H1 (cell line): ENCODE data around the gene EFHC1. TPM values are rescaled to one million over a fixed set of nuclear protein-coding genes. Genes with fewer than 3 reads are reported as not detected.

Source experiments
- CTCF ChIA-PET: fragments of 300-600 bp; sonication (Branson Sonifier 250); formaldehyde crosslinking; loops from one replicate; lab custom pipeline; 2021; ENCODE audit not compliant: partially characterized antibody; lab: Charles Lee
- POLR2A ChIA-PET: fragments of 300-600 bp; sonication (Branson Sonifier 250); formaldehyde crosslinking; loops from one replicate; lab custom pipeline; 2021; ENCODE audit warnings: inconsistent platforms; ENCODE audit not compliant: partially characterized antibody; lab: Charles Lee
- DNase-seq, 2 experiments: peaks; one replicate each; pipeline versions ENCODE4 v3.0.0 to v3.0.0-alpha.2; 2010 to 2022; ENCODE audit warnings: low spot score in 2 of 2, low read depth in 1 of 2, mixed read lengths in 1 of 2
- FAIRE-seq: peaks from 2 replicates; lab custom pipeline; 2011; peaks lifted over from hg19 to GRCh38; lab: Jason Lieb, UNC
- H2AFZ ChIP-seq: 2 replicates; pipeline ENCODE4 v1.8.1; 2012; ENCODE audit warnings: low read length, inconsistent platforms
- H2AK5ac ChIP-seq: 2 replicates; pipeline ENCODE4 v1.6.1; 2013; ENCODE audit warnings: low read depth, low read length
- H2BK120ac ChIP-seq: replicated peaks from 2 replicates; pipeline ENCODE3; 2013; ENCODE audit warnings: low read depth, low read length, inconsistent platforms
- H2BK12ac ChIP-seq: 2 replicates; pipeline ENCODE4 v1.6.1; 2013; ENCODE audit warnings: low read depth, low read length
- H2BK15ac ChIP-seq: 2 replicates; pipeline ENCODE4 v1.6.1; 2013; ENCODE audit warnings: low read length
- H2BK20ac ChIP-seq: 2 replicates; pipeline ENCODE4 v1.6.1; 2013; ENCODE audit warnings: low read length
- H2BK5ac ChIP-seq: 2 replicates; pipeline ENCODE4 v1.6.1; 2013; ENCODE audit warnings: low read depth, low read length
- H3K14ac ChIP-seq: 2 replicates; pipeline ENCODE4 v1.6.1; 2013; ENCODE audit warnings: inconsistent platforms; ENCODE audit not compliant: insufficient read length
- H3K18ac ChIP-seq: 2 replicates; pipeline ENCODE4 v1.6.1; 2013; ENCODE audit warnings: low read length; ENCODE audit errors: extremely low read depth
- H3K23ac ChIP-seq: 2 replicates; pipeline ENCODE4 v1.6.1; 2013; ENCODE audit warnings: inconsistent platforms; ENCODE audit not compliant: insufficient read length
- H3K23me2 ChIP-seq: 2 replicates; pipeline ENCODE4 v1.6.1; 2013; ENCODE audit warnings: low read depth, low read length
- H3K27ac ChIP-seq: 2 replicates; pipeline ENCODE4 v1.6.1; 2011; ENCODE audit warnings: low read depth, low read length, inconsistent platforms
- H3K27me3 ChIP-seq, 4 experiments: replicated peaks in 1 of 4; 1 replicate in 1 of 4; 2 replicates in 3 of 4; pipeline versions ENCODE4 v1.6.1 to v1.8.1; 2011 to 2013; ENCODE audit warnings: low read length in 3 of 4, mild to moderate bottlenecking in 3 of 4, inconsistent platforms in 2 of 4, mixed read lengths in 2 of 4, moderate library complexity in 1 of 4; ENCODE audit not compliant: control insufficient read depth in 3 of 4, insufficient read depth in 3 of 4; ENCODE audit errors: extremely low read depth in 1 of 4
- H3K36me3 ChIP-seq, 4 experiments: 2 replicates each; pipeline versions ENCODE4 v1.6.1 to v1.8.1; 2011 to 2013; ENCODE audit warnings: mild to moderate bottlenecking in 4 of 4, low read length in 3 of 4, moderate library complexity in 2 of 4, control low read depth in 1 of 4, inconsistent platforms in 1 of 4; ENCODE audit not compliant: insufficient read depth in 4 of 4, control insufficient read depth in 2 of 4
- H3K4ac ChIP-seq: replicated peaks from 2 replicates; pipeline ENCODE3; 2013; ENCODE audit warnings: low read length, low read depth, mixed read lengths, inconsistent platforms; ENCODE audit not compliant: insufficient read length
- H3K4me1 ChIP-seq, 4 experiments: replicated peaks in 1 of 4; 1 replicate in 1 of 4; 2 replicates in 3 of 4; pipeline versions ENCODE4 v1.6.1 to v1.8.1; 2011 to 2013; ENCODE audit warnings: low read length in 3 of 4, inconsistent platforms in 2 of 4, mixed read lengths in 1 of 4; ENCODE audit not compliant: insufficient read depth in 4 of 4, control insufficient read depth in 3 of 4
- H3K4me2 ChIP-seq, 2 experiments: 2 replicates each; pipeline versions ENCODE4 v1.6.1 to v1.8.1; 2011 to 2013; ENCODE audit warnings: low read depth in 2 of 2, low read length in 2 of 2, control low read depth in 1 of 2, inconsistent platforms in 1 of 2, mild to moderate bottlenecking in 1 of 2; ENCODE audit not compliant: insufficient read depth in 1 of 2
- H3K4me3 ChIP-seq, 4 experiments: fragments of 200-600, 300-600 bp in 1 of 4; sonication (generic), shearing (Covaris generic), sonication (Bioruptor Twin) in 1 of 4; 2 replicates each; pipeline versions ENCODE4 v1.5.1 to v1.8.1; 2011 to 2016; ENCODE audit warnings: low read length in 4 of 4, low read depth in 3 of 4, control low read depth in 2 of 4, inconsistent platforms in 2 of 4, mild to moderate bottlenecking in 2 of 4, mixed read lengths in 1 of 4, moderate library complexity in 1 of 4; ENCODE audit not compliant: insufficient read depth in 2 of 4; ENCODE audit errors: extremely low read depth in 1 of 4
- H3K56ac ChIP-seq: replicated peaks from 2 replicates; pipeline ENCODE3; 2013; ENCODE audit warnings: low read depth, mild to moderate bottlenecking, mixed read lengths, low read length, inconsistent platforms; ENCODE audit not compliant: insufficient read length
- H3K79me1 ChIP-seq: 2 replicates; pipeline ENCODE4 v1.6.1; 2013; ENCODE audit warnings: low read depth, low read length, control low read depth
- H3K79me2 ChIP-seq, 2 experiments: 2 replicates each; pipeline versions ENCODE4 v1.6.1 to v1.8.1; 2012 to 2013; ENCODE audit warnings: low read length in 2 of 2, mild to moderate bottlenecking in 2 of 2, inconsistent platforms in 1 of 2; ENCODE audit not compliant: insufficient read depth in 2 of 2, control insufficient read depth in 1 of 2
- H3K9ac ChIP-seq, 4 experiments: replicated peaks in 1 of 4; 1 replicate in 1 of 4; 2 replicates in 3 of 4; pipeline versions ENCODE4 v1.6.1 to v1.8.1; 2011 to 2013; ENCODE audit warnings: low read depth in 3 of 4, low read length in 3 of 4, control low read depth in 2 of 4, mild to moderate bottlenecking in 2 of 4, moderate library complexity in 2 of 4, inconsistent platforms in 1 of 4; ENCODE audit errors: extremely low read depth in 1 of 4
- H3K9me3 ChIP-seq, 2 experiments: 2 replicates each; pipeline versions ENCODE4 v1.6.1 to v1.8.1; 2012 to 2013; ENCODE audit warnings: mild to moderate bottlenecking in 2 of 2, moderate library complexity in 2 of 2, control low read depth in 1 of 2, inconsistent platforms in 1 of 2, low read depth in 1 of 2, low read length in 1 of 2, mixed read lengths in 1 of 2; ENCODE audit not compliant: insufficient read depth in 2 of 2
- H4K20me1 ChIP-seq, 2 experiments: replicated peaks in 1 of 2; 2 replicates each; pipeline versions ENCODE3 to v1.8.1; 2011 to 2013; ENCODE audit warnings: inconsistent platforms in 2 of 2, low read length in 2 of 2, mild to moderate bottlenecking in 1 of 2; ENCODE audit not compliant: insufficient read depth in 2 of 2, control insufficient read depth in 1 of 2
- H4K5ac ChIP-seq: 2 replicates; pipeline ENCODE4 v1.6.1; 2013; ENCODE audit warnings: low read length, low read depth, mixed read lengths, inconsistent platforms; ENCODE audit not compliant: insufficient read length
- H4K8ac ChIP-seq: 2 replicates; pipeline ENCODE4 v1.8.0; 2013; ENCODE audit warnings: mild to moderate bottlenecking, moderate library complexity, low read length, inconsistent platforms; ENCODE audit not compliant: insufficient read depth; ENCODE audit errors: extremely low read depth
- H4K91ac ChIP-seq: replicated peaks from 2 replicates; pipeline ENCODE3; 2013; ENCODE audit warnings: low read length, mixed read lengths, inconsistent platforms; ENCODE audit not compliant: insufficient read length
- BCL11A ChIP-seq, 2 experiments: IDR thresholded peaks; one replicate each; pipeline ENCODE4 v1.6.1; 2011; ENCODE audit warnings: low read depth in 2 of 2, low read length in 2 of 2, mild to moderate bottlenecking in 2 of 2
- FOSL1 ChIP-seq: IDR thresholded peaks from 2 replicates; pipeline ENCODE4 v1.6.1; 2011; ENCODE audit warnings: mild to moderate bottlenecking, low read depth, low read length, moderate library complexity; ENCODE audit not compliant: insufficient read depth
- GABPA ChIP-seq: IDR thresholded peaks from 2 replicates; pipeline ENCODE4 v1.6.1; 2011; ENCODE audit warnings: mild to moderate bottlenecking, low read length, moderate library complexity, borderline replicate concordance; ENCODE audit not compliant: insufficient read depth
- JUND ChIP-seq: IDR thresholded peaks from 2 replicates; pipeline ENCODE4 v1.6.1; 2011; ENCODE audit warnings: mild to moderate bottlenecking, improper control_type of control experiment, low read length
- POLR2AphosphoS5 ChIP-seq: IDR thresholded peaks from 2 replicates; pipeline ENCODE4 v1.6.1; 2011; ENCODE audit warnings: low read depth, low read length
- RAD21 ChIP-seq, 2 experiments: IDR thresholded peaks in 1 of 2; conservative IDR thresholded peaks in 1 of 2; 2 replicates each; pipeline ENCODE4 v1.6.1; 2011; ENCODE audit warnings: low read depth in 2 of 2, low read length in 2 of 2, improper control_type of control experiment in 1 of 2, inconsistent platforms in 1 of 2, mild to moderate bottlenecking in 1 of 2, moderate library complexity in 1 of 2
- SIX5 ChIP-seq: IDR thresholded peaks from 2 replicates; pipeline ENCODE4 v1.6.1; 2011; ENCODE audit warnings: mild to moderate bottlenecking, low read depth, low read length
- WGBS, 2 experiments: shearing (Covaris generic) in 1 of 2; methylation state at CpG; one replicate each; pipeline versions ENCODE4 v1.1.6 to v1.1.7; 2013 to 2015; ENCODE audit warnings: low lambda C conversion rate in 2 of 2, mixed read lengths in 2 of 2, inconsistent platforms in 1 of 2, low coverage in 1 of 2, missing lambda C conversion rate in 1 of 2; ENCODE audit not compliant: insufficient replicate concordance in 2 of 2, insufficient coverage in 1 of 2, insufficient read length in 1 of 2; ENCODE audit errors: extremely low coverage in 1 of 2, missing lambda C conversion rate in 1 of 2; 5-methylcytosine and 5-hydroxymethylcytosine counted together
- polyA plus RNA-seq, 7 experiments: library from polyadenylated mRNA; depleted of rRNA in 3 of 7; stranded (reverse) in 5 of 7; unstranded in 2 of 7; fragments of >200 nt in 5 of 7; fragments of 200-250 nt in 2 of 7; gene quantifications; 1 replicate in 5 of 7; 2 replicates in 1 of 7; 4 replicates in 1 of 7; pipeline versions ENCODE4 v1.2.1 to v1.2.3, GENCODE V29; 2011 to 2013; ENCODE audit warnings: missing spikeins in 2 of 7, mixed read lengths in 2 of 7
- total RNA-seq: library from RNA; stranded (reverse); fragmentation: NEBNext Ultra II Directional; extraction: Animal tissue kit (Norgen Biotek cat#: 25700); gene quantifications from 2 replicates; pipeline ENCODE4 v1.2.1, GENCODE V29; 2021
- TF ChIP-seq, protein P1 (sequence below), 3 experiments: IDR thresholded peaks; 1 replicate in 2 of 3; 2 replicates in 1 of 3; pipeline versions ENCODE4 v1.5.1 to v1.6.1; 2011; ENCODE audit warnings: low read length in 3 of 3, mild to moderate bottlenecking in 3 of 3, inconsistent platforms in 2 of 3, low read depth in 1 of 3, moderate library complexity in 1 of 3; ENCODE audit not compliant: insufficient read depth in 1 of 3; ENCODE audit errors: control extremely low read depth in 1 of 3
- TF ChIP-seq, protein P2 (sequence below): IDR thresholded peaks from 2 replicates; pipeline ENCODE4 v1.6.1; 2011; ENCODE audit warnings: low read length, improper control_type of control experiment

EFHC1 gene
- total and polyA plus RNA-seq, 2 of the 8 experiments (the other 6 are each of a cell fraction or from before 2014, with no cell fraction given) = 10.5 to 16.4 TPM

DNA sequence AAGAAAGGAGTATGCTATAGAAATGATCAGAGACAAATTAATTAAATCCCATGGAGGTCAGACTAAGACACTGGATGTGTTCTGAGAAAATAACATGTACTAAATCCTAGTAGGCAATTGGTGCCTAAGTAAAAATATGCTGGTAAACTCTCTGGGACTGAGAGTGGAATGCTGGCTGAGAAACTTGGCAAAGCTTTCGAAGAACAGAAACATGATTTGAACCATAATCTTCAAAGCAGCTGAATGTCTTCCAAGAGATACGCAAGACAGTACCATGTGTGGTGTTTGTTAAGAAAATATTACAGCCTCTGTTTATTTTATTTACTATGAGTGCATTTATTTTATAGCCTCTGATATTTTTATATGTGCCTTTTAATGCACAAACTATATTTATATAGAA lies 55.2 kb downstream of the EFHC1 start:
- H4K20me1 ChIP-seq = no peaks in the 10 kb centered on the region
- H3K36me3 ChIP-seq = no peaks in the 10 kb centered on the region
- no peak overlapping the region for H2AK5ac ChIP-seq
- CTCF ChIA-PET = no interaction called here
- no peak overlapping the region for H2BK12ac ChIP-seq
- no peak overlapping the region for H3K56ac ChIP-seq
- H3K4me1 ChIP-seq = peaks cover 0 to 3% (median 0%) of the 10 kb centered on the region in 4 experiments; a peak in 1 of 7 replicates
- no peak overlapping the region for H2BK120ac ChIP-seq
- no peak for DNase-seq
- H2BK5ac ChIP-seq = no peak overlapping the region
- no peak for FAIRE-seq
- H3K18ac ChIP-seq = no peak overlapping the region
- H2BK20ac ChIP-seq = no peak overlapping the region
- no peaks in the 10 kb centered on the region for H3K79me1 ChIP-seq
- no peak overlapping the region for H3K4me2 ChIP-seq
- H3K79me2 ChIP-seq = no peaks in the 10 kb centered on the region
- WGBS, 2 experiments = 88% methylated on average over 2 of the region's 2 CpGs; no CpG with 5 or more reads in 1 of the 2 experiments
- POLR2A ChIA-PET = interaction anchor here (0.6 to 1.0 kb wide), 2 partner anchors 19 to 140 kb away, joined by 3 read pairs; no protein-coding TSS in a partner anchor
- no peak overlapping the region for H3K14ac ChIP-seq
- TF ChIP-seq POLR2AphosphoS5 = no peak
- TF ChIP-seq, protein P1, sequence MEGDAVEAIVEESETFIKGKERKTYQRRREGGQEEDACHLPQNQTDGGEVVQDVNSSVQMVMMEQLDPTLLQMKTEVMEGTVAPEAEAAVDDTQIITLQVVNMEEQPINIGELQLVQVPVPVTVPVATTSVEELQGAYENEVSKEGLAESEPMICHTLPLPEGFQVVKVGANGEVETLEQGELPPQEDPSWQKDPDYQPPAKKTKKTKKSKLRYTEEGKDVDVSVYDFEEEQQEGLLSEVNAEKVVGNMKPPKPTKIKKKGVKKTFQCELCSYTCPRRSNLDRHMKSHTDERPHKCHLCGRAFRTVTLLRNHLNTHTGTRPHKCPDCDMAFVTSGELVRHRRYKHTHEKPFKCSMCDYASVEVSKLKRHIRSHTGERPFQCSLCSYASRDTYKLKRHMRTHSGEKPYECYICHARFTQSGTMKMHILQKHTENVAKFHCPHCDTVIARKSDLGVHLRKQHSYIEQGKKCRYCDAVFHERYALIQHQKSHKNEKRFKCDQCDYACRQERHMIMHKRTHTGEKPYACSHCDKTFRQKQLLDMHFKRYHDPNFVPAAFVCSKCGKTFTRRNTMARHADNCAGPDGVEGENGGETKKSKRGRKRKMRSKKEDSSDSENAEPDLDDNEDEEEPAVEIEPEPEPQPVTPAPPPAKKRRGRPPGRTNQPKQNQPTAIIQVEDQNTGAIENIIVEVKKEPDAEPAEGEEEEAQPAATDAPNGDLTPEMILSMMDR (IDR thresholded peaks at IDR 0.05; ENCODE audit: control extremely low read depth in 1 of 3, insufficient read depth in 1 of 3, low read depth in 1 of 3, low read length in 3 of 3) = no peak
- TF ChIP-seq JUND = no peak
- TF ChIP-seq GABPA = no peak
- no peak for TF ChIP-seq RAD21 (IDR thresholded peaks at IDR 0.05 in 1 of 2, conservative IDR thresholded peaks at IDR 0.05 in 1 of 2; ENCODE audit: low read depth in 2 of 2, low read length in 2 of 2)
- TF ChIP-seq BCL11A (IDR thresholded peaks at IDR 0.05; ENCODE audit: low read depth in 2 of 2, low read length in 2 of 2) = no peak
- TF ChIP-seq, protein P2, sequence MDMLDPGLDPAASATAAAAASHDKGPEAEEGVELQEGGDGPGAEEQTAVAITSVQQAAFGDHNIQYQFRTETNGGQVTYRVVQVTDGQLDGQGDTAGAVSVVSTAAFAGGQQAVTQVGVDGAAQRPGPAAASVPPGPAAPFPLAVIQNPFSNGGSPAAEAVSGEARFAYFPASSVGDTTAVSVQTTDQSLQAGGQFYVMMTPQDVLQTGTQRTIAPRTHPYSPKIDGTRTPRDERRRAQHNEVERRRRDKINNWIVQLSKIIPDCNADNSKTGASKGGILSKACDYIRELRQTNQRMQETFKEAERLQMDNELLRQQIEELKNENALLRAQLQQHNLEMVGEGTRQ = no peak
- TF ChIP-seq FOSL1 = no peak
- TF ChIP-seq SIX5 = no peak
- H2AFZ ChIP-seq = no peak overlapping the region
- H3K23me2 ChIP-seq = no peaks in the 10 kb centered on the region
- no peak overlapping the region for H3K27ac ChIP-seq
- no peak overlapping the region for H3K4me3 ChIP-seq
- H4K8ac ChIP-seq = no peak overlapping the region
- H3K23ac ChIP-seq = no peak overlapping the region
- H3K9ac ChIP-seq = no peak overlapping the region
- H4K91ac ChIP-seq = no peak overlapping the region
- H3K27me3 ChIP-seq = no peaks in the 10 kb centered on the region
- H4K5ac ChIP-seq = no peak overlapping the region
- H3K4ac ChIP-seq = no peak overlapping the region
- H2BK15ac ChIP-seq = no peak overlapping the region
- no peaks in the 10 kb centered on the region for H3K9me3 ChIP-seq
